Measurements from ENCODE around the gene TAOK3. TPM values are rescaled to one million over a fixed set of nuclear protein-coding genes. Genes with fewer than 3 reads are reported as not detected.

TAOK3 gene
- total and polyA plus RNA-seq, 9 of the 15 experiments (the other 6 are each of a cell fraction or from before 2014, with no cell fraction given), result 24.3 to 83.5 (median 47.1) TPM

DNA sequence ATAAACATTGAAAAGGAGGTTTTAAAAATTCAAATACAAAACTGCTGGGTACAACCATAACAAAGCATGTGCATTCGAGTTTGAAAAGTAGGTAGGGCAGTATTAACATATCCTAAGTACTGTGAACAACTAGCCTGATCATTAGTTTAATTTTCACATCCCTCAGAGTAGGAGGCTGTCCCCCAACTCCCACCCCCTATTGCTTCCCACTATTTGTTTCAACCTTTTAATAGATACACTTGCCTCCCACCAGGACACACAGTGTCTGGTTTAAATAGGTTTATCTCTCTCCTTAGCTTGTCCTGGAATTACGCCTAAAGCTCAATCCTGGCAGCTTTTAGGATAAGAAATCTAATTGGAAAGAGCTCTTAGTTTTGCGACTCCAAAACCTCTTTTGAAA, 2.1 kb downstream of the TAOK3 start:
- 42% methylated on average over 3 of the region's 3 CpGs for WGBS (ENCODE audit: insufficient coverage, low coverage, missing lambda C conversion rate)
- POLR2A ChIA-PET, result interaction anchor here (0.6 to 2.9 kb wide), 3 partner anchors 12 to 1197 kb away, joined by 3 to 15 read pairs (median 3); no protein-coding TSS in a partner anchor
- DNase-seq (ENCODE audit: extremely low read depth in 1 of 4, low spot score in 3 of 4), result no peak
- in situ Hi-C loops (cut with MboI) (loop anchor here (25.0 kb wide), 1 partner anchor 183 kb away; no protein-coding TSS in a partner anchor), intact Hi-C loops (cut with micrococcal nuclease) (no loop called here)
- TF ChIP-seq, protein P1, sequence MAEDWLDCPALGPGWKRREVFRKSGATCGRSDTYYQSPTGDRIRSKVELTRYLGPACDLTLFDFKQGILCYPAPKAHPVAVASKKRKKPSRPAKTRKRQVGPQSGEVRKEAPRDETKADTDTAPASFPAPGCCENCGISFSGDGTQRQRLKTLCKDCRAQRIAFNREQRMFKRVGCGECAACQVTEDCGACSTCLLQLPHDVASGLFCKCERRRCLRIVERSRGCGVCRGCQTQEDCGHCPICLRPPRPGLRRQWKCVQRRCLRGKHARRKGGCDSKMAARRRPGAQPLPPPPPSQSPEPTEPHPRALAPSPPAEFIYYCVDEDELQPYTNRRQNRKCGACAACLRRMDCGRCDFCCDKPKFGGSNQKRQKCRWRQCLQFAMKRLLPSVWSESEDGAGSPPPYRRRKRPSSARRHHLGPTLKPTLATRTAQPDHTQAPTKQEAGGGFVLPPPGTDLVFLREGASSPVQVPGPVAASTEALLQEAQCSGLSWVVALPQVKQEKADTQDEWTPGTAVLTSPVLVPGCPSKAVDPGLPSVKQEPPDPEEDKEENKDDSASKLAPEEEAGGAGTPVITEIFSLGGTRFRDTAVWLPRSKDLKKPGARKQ (CRISPR knock-in tag; IDR thresholded peaks at IDR 0.05), result no peak
- TF ChIP-seq, protein P2, sequence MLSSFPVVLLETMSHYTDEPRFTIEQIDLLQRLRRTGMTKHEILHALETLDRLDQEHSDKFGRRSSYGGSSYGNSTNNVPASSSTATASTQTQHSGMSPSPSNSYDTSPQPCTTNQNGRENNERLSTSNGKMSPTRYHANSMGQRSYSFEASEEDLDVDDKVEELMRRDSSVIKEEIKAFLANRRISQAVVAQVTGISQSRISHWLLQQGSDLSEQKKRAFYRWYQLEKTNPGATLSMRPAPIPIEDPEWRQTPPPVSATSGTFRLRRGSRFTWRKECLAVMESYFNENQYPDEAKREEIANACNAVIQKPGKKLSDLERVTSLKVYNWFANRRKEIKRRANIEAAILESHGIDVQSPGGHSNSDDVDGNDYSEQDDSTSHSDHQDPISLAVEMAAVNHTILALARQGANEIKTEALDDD (IDR thresholded peaks at IDR 0.05), result no peak
- TF ChIP-seq NFIX (CRISPR knock-in tag; IDR thresholded peaks at IDR 0.05; ENCODE audit: low read depth) (no peak), SPI1 (IDR thresholded peaks at IDR 0.05; ENCODE audit: borderline replicate concordance, low read depth, low read length) (no peak), ARID2 (IDR thresholded peaks at IDR 0.05) (no peak)
- H3K27me3 ChIP-seq (ENCODE audit: control insufficient read depth in 2 of 2, insufficient read depth in 2 of 2, low read length in 2 of 2), result no peaks in the 10 kb centered on the region
- H3K27ac ChIP-seq (ENCODE audit: extremely low read depth, low read depth, low read length), result peak overlapping the region; percentile 82; the same call in 1 of the 3 replicates
- peaks cover 67% of the 10 kb centered on the region for H3K79me2 ChIP-seq (ENCODE audit: control insufficient read depth, insufficient read depth, low read length)
- peak overlapping the region; percentile 36 for H3K4me2 ChIP-seq (ENCODE audit: insufficient read depth, low read length)
- peak overlapping the region in 1 of 2 experiments; percentile 73; a peak in 1 of 4 replicates for H3K9ac ChIP-seq (ENCODE audit: insufficient read depth in 1 of 2, low read depth in 2 of 2, low read length in 2 of 2)
- H3K9me3 ChIP-seq (replicated peaks; ENCODE audit: control insufficient read depth, insufficient read depth, low read depth, low read length), result no peaks in the 10 kb centered on the region
- 0 out of 3 replicates have a peak, but pooled peaks cover 5% of the 10 kb centered on the region for H3K36me3 ChIP-seq (ENCODE audit: control insufficient read depth, insufficient read depth, low read length)
- CTCF ChIA-PET (ENCODE audit: low intra/inter-chr PET ratio), result no interaction called here
- no peaks in the 10 kb centered on the region for H4K20me1 ChIP-seq (replicated peaks; ENCODE audit: control insufficient read depth, insufficient read depth, low read length)
- BruUV-seq (replicated peaks), result no TSS peak
- H3K9me1 ChIP-seq (ENCODE audit: control insufficient read depth, insufficient read depth, low read length), result no peaks in the 10 kb centered on the region
- ATAC-seq, result no peak
- no peak overlapping the region for H2AFZ ChIP-seq (ENCODE audit: low read depth, low read length)
- H3K4me3 ChIP-seq, result peak overlapping the region; percentile 96
- peak; percentile 23 for FAIRE-seq
- peaks cover 12 to 19% of the 10 kb centered on the region in 2 experiments; a peak in 4 of 5 replicates for H3K4me1 ChIP-seq (replicated peaks in 1 of 2; ENCODE audit: control insufficient read depth in 2 of 2, insufficient read depth in 2 of 2, low read length in 2 of 2)

Data from K562 (cell line).